ENCODE results near the gene RAPGEF1. TPM values are rescaled to one million over a fixed set of nuclear protein-coding genes. Genes with fewer than 3 reads are reported as not detected.

Gene RAPGEF1
- total and polyA plus RNA-seq, 7 donors: 72.3 to 319 (median 268) TPM

DNA sequence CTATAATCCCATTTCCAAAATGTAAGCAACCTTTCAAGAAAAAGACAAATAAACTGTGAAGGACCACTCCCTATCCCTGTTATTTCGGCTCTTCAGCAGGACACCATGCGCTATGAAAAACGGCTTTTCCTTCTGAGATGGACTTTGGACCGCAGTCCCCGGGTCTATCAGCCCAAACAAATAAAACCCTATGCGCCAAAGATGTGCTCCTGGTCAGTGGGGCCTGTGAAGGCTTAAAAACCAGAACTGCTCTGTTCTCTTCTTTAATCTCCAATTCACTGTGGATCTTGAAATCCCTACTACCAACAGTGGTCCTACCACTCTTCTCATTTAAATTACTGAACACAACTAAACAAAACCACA is 33.3 kb downstream of the RAPGEF1 start:
- ATAC-seq: no peak
- Histone ChIP-seq H3K4me1 (peaks cover 75% of the 10 kb centered on the region), H3K27ac (peak overlapping the region; percentile 80), H3K4me3 (peak overlapping the region; percentile 31), H3K9me3 (no peaks in the 10 kb centered on the region), H3K36me3 (ENCODE audit: insufficient read depth in 1 of 2, low read depth in 1 of 2) (no peaks in the 10 kb centered on the region), H3K27me3 (ENCODE audit: insufficient read depth in 3 of 3, low read length in 2 of 3) (no peaks in the 10 kb centered on the region)
- DNase-seq: no peak
- WGBS, 3 donors: 74 to 86% (median 75%) methylated on average over 6 of the region's 6 CpGs
- TF ChIP-seq, protein P1, sequence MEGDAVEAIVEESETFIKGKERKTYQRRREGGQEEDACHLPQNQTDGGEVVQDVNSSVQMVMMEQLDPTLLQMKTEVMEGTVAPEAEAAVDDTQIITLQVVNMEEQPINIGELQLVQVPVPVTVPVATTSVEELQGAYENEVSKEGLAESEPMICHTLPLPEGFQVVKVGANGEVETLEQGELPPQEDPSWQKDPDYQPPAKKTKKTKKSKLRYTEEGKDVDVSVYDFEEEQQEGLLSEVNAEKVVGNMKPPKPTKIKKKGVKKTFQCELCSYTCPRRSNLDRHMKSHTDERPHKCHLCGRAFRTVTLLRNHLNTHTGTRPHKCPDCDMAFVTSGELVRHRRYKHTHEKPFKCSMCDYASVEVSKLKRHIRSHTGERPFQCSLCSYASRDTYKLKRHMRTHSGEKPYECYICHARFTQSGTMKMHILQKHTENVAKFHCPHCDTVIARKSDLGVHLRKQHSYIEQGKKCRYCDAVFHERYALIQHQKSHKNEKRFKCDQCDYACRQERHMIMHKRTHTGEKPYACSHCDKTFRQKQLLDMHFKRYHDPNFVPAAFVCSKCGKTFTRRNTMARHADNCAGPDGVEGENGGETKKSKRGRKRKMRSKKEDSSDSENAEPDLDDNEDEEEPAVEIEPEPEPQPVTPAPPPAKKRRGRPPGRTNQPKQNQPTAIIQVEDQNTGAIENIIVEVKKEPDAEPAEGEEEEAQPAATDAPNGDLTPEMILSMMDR (IDR thresholded peaks at IDR 0.05): no peak
- intact Hi-C loops (cut with DNase I): no loop called here

DNA sequence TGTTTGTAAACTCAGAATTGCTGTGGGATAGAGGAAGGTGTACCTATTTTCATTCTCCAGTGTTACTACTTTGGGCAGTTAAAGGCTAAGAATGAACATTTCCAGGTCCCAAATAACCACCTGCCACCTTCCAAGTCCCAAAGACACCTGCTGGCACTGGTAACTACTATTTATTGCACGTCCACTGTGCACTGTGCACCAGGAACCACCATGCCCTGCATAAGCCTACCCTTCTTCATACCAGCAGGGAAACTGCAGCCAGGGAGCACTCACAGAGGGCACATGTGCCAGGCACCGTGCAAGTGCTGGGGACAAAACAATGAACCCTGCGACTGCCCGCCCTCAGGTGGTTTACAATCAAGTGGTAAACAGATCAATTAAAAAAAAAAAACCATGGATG is 34.9 kb downstream of the RAPGEF1 start:
- WGBS, 3 donors: 58 to 64% (median 61%) methylated on average over 4 of the region's 4 CpGs
- Histone ChIP-seq H3K4me3 (no peak overlapping the region), H3K36me3 (ENCODE audit: insufficient read depth in 1 of 2, low read depth in 1 of 2) (no peaks in the 10 kb centered on the region), H3K27ac (peak overlapping the region; percentile 80), H3K4me1 (peaks cover 86% of the 10 kb centered on the region), H3K27me3 (ENCODE audit: insufficient read depth in 3 of 3, low read length in 2 of 3) (no peaks in the 10 kb centered on the region), H3K9me3 (no peaks in the 10 kb centered on the region)
- no peak for ATAC-seq
- DNase-seq: no peak
- TF ChIP-seq, protein P1 (IDR thresholded peaks at IDR 0.05): no peak
- intact Hi-C loops (cut with DNase I): loop anchor here in 1 of 2 donors (5.0 kb wide), 1 partner anchor 32 kb away; no protein-coding TSS in a partner anchor

GRCh38 chr9:131704141-131704983 is 35.5 kb downstream of the RAPGEF1 start:
- Histone ChIP-seq H3K4me1 (peaks cover 86% of the 10 kb centered on the region), H3K36me3 (ENCODE audit: insufficient read depth in 1 of 2, low read depth in 1 of 2) (no peaks in the 10 kb centered on the region), H3K27ac (peak overlapping the region; percentile 80), H3K9me3 (no peaks in the 10 kb centered on the region), H3K27me3 (ENCODE audit: insufficient read depth in 3 of 3, low read length in 2 of 3) (no peaks in the 10 kb centered on the region), H3K4me3 (no peak overlapping the region)
- ATAC-seq: no peak
- DNase-seq: no peak
- TF ChIP-seq, protein P1 (IDR thresholded peaks at IDR 0.05): no peak
- intact Hi-C loops (cut with DNase I): loop anchor here in 1 of 2 donors (5.0 kb wide), 1 partner anchor 33 kb away; no protein-coding TSS in a partner anchor
- WGBS, 3 donors: 29 to 38% (median 29%) methylated on average over 5 of the region's 5 CpGs

DNA sequence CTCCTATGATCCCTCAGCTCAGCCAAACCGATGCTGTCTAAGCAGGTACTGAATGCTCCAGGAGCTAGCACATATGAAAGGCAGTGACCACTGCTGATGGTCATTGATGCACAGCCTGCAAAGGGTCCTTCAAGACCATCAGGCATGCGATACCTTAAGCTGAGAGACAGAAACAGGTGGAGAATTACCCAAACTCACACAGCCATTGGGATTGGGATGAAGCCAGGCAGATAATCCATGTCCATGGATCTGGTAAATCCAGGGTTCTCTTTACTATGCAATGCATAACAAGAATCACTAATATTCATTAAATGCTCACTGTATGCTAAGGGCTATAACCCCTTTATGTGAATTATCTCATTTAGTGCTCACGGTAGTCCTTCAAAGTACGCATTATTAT is 36.2 kb downstream of the RAPGEF1 start:
- Histone ChIP-seq H3K4me3 (no peak overlapping the region), H3K27me3 (ENCODE audit: insufficient read depth in 3 of 3, low read length in 2 of 3) (no peaks in the 10 kb centered on the region), H3K9me3 (no peaks in the 10 kb centered on the region), H3K4me1 (peaks cover 86% of the 10 kb centered on the region), H3K36me3 (ENCODE audit: insufficient read depth in 1 of 2, low read depth in 1 of 2) (no peaks in the 10 kb centered on the region), H3K27ac (no peak overlapping the region)
- TF ChIP-seq, protein P1 (IDR thresholded peaks at IDR 0.05): no peak
- no peak for ATAC-seq
- WGBS, 3 donors: 65 to 78% (median 67%) methylated on average over 4 of the region's 4 CpGs
- intact Hi-C loops (cut with DNase I): loop anchor here in 1 of 2 donors (5.0 kb wide), 1 partner anchor 34 kb away; no protein-coding TSS in a partner anchor
- no peak for DNase-seq

Data from psoas muscle (tissue), 8 donors.